ENCODE results near the gene TMEM200A.

- TF ChIP-seq POLR2AphosphoS5 (IDR thresholded peaks at IDR 0.05; ENCODE audit: borderline replicate concordance, low read depth, low read length) (no peak), EZH2 (IDR thresholded peaks at IDR 0.05) (no peak), FOXP2 (optimal IDR thresholded peaks at IDR 0.05; ENCODE audit: control extremely low read depth, extremely low read length, insufficient read depth) (no peak)
Measured at GRCh38 chr6:130366107-130367005, 539 bp downstream of the TMEM200A start.

All from SK-N-MC (cell line).